SW 1271 (cell line): ENCODE data around the gene SIGLEC1.

Experiments
- DNase-seq, 2 experiments: peaks; one replicate each; lab custom pipeline; 2025; lab: John Stamatoyannopoulos, UW

The SIGLEC1 gene

DNA sequence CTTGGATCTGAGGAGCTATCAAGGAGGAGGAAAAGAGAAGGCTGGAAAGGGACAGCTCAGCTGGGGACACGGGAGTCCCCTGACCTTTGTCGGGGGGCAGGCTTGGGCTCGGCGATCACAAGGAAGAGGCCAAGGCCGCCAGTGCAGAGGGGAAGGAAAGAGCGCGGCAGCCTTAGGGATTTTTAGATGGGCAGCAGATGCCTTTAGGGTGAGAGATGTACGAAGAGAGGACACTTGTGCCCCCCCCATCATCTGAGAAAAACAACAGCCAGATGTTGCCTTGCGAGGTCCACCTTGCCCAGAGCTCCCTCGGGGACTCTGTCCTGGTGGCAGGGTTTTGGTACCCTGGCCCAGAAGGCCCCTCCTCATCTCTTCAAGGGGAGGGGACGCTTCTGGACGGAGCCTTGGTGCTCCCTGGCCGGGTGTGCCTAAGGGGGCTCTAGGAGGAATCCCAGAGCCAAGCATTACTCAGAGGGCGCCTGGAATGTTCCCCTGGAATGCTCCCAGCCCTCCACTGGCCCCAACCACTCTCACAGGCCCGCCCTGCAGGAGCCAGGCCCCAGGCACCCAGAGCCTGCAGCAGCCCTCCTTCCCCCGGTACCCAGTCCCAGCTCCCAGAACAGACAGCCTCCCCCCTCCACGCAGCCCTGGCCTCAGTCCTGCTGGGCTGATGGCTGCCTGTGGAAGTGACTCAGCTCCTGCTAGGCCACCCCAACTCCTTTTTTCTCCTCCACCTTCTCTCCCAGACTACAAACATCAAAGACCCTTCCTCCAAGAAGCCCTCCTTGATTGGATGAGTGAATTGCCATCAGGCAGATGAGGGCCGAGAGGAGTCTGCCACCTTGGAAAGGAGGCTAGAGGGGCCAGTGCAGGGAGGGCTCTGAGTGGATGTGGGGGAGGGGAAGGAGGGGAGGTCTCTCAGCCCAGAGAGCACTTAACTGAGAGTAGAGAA is 32.4 kb downstream of the SIGLEC1 start:
- no peak for DNase-seq

DNA sequence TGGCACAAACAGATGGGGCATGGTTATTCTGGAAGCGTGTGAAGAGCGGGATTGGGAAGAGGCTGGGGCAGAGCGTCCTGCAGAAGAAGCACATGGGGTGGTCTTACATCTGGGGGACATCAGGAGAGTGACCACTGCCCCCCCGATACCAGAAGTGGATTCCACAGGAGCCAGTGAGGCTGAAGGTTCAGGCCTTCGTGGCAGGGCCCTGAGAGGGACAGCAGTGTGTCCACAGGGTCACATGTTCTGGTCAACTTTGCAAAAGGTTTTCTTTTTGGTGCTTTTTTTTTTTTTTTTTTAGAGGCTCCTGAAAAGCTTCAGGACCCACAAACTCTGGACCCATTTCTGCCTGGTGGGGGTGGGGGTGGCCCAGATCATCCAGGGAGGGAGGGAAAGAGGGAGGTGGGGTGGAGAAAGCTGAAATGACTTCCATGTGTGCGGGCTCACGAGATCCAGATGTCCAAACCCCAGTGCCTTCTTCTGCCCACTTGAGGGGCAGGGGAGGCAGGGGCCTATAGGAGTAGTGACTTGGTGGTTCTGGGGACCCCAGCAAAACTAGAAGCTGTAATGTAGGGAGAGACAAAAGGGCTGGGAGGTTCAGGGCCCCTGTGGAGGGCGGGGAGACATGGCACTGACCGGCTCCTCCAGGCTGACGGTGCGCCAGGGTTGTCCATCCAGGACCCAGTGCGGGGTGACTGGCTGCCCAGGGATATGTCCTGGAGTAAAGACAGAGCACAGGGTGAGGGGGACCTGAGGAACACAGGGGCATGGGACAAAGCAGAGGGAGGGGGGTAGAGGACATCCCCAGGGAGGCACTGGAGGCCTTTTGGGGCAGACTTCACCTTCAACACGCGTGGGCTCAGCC is 33.3 kb downstream of the SIGLEC1 start:
- DNase-seq = no peak

DNA sequence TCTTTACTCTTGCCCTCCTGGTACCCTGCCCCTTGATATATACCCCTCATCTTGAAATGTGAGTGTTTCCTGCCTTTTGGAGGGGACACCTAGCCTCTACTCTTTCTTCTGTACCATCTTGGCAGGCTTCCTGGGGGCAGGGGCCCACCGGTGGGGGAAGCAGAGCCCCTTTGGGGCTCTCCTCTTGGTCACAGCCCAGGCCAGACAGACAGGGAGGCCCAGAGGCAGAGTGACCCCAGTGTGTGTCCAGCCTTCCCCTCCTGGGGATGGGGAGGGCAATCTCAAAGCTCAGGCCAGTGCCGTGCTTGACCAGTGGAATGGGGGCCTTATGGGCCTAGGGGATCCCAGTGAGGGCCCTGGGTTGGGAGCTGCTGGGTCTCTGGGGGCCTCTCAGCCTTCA is 34.2 kb downstream of the SIGLEC1 start:
- DNase-seq = no peak

DNA sequence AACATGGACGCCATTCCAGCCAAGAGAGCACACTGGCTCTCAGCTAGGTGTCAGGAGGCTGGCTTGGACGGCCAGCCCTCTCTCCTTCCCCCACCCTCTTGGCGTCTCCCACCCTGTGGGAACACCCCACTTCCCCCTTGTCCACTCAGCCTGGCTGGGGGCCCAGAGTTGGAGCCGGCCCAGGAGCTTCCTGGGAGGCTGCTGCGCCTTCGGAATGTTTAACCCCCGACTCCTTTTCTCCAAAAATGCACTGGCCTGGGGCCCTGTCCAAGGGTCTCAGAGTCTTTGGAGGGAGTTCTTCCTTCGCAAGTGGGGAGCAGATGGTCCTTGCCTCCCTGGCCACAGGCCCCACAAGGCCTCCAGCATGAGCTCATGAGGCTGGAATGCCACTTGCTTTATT is 34.7 kb downstream of the SIGLEC1 start:
- no peak for DNase-seq

DNA sequence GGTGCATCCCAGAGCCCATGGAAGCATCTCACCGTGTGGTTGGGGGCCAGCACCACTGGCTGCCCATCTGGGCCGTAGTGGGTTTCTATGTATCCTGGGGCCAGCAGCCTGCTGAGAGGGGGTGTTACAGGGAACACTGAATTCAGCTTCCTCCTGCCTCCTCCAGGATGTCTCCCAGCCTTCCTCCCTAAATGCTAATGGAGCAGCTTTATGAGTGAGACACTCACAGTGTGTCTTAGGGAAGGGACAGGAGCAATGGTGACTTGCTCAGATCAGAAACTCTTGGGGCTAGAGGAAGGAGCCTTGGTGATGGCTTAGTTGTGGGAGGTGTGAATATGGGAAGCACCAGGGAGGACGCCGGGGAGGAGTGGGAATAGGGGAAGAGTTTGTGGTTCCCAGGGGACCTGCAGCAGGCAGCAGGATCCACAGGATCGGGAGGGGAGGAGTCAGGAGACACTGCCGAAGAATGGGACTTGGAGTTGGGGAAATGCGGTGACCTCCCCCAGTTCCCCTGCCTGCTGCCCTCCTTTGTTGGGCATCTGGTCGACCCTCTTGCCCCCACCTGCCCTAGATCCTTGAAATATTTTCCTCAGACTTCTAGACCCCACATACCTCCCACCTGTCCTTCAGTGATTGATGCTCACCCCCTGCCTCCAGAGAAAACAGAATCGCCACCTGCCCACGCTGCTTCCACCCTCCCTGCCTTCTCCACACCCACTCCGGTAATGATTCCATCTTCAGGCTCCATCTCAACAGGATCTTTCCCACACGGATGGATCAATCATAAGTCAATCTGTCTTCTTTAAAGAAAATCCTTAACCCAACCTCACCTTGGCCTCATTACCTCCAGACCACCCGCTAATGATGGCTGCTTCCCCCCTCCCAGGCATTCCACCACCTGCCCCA is 37.2 kb downstream of the SIGLEC1 start:
- no peak for DNase-seq

DNA sequence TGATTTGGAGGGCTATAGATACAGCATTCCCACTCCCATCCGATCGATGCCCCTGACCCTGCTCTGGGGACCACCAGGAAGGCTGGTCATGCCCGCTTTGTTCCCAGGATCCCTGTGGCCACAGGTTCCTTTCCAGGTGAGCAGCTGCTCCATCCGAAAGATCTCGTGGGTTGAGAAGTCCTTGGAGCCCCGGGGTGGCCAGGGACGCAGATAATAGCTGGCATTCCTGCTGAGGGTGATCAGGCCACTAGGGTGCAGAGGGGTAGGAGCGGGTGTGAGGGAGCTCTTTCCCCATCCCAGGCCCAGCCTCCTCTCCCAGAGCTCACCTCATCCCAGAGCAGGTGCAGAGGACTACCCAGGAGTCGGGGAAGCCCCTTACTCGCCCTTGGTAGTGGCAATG is 38.0 kb downstream of the SIGLEC1 start:
- DNase-seq = no peak

DNA sequence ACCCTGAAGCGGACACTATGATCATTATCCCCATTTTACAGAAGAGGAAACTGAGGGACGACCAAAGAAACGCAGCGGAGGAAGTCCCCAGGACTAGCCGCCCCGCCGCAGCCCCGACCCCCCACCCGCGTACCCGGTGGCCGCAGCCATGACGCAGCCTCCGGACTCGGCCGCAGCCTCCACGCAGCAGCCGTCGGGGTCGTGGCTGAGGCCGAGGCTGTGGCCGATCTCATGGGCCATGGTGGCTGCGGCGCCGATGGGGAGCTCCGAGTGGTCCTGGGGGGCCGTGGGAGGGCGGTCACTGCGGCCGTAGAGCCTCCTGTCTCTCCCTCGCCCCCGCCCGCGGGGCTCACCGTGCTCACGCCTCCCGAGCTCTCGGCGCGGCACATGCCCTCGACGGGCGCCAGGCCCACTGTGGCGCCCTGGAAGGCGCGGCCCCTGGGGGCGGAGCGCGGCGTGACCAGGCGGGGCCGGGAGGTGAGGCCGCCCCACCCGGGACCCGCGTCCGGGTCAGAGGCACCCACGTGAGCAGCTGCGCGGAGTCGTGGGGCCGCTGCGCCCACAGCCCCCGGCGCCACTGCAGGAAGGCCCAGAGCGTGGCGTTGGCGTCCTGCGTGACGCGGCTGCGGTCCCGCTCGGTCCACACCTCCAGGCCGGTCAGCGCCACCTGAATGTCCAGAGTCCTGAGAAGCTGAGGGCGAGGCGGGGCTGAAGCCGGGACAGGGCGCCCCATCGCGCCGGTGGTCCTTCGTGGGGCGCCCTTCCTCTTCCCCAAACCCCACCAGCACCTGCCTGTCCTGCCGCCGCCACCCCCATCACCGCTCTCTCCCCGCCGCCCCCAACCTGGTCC is 39.0 kb downstream of the SIGLEC1 start:
- no peak for DNase-seq

DNA sequence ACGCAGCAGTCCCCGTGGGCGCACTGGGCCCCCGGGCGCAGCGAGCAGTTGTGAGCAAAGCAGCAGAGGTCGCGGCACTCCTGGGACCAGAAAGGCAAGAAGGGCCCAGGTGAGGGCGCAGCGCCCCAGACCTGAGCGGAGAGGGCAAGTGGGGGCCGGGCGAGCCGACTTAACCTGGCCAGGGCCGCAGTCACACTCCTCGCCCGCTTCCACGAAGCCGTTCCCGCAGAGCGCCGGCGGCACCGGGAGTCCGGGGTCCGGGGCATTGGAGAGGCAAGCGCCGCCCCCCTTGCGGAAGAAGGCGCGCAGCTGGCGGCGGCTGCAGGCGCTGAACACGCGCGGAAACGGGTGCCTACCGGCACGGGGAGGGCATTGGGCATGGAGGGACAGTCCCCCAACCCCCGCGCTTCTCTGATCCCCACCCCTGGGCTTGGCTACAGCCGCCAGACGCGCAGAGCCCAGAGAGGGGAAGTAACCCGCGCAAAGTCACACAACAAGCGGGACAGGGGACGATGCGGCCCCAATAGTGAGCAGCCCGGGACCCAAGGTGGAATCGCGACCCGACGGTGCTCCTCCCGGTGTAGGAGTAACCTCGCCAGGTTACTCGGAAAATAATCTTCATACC is 39.7 kb downstream of the SIGLEC1 start:
- no peak for DNase-seq

DNA sequence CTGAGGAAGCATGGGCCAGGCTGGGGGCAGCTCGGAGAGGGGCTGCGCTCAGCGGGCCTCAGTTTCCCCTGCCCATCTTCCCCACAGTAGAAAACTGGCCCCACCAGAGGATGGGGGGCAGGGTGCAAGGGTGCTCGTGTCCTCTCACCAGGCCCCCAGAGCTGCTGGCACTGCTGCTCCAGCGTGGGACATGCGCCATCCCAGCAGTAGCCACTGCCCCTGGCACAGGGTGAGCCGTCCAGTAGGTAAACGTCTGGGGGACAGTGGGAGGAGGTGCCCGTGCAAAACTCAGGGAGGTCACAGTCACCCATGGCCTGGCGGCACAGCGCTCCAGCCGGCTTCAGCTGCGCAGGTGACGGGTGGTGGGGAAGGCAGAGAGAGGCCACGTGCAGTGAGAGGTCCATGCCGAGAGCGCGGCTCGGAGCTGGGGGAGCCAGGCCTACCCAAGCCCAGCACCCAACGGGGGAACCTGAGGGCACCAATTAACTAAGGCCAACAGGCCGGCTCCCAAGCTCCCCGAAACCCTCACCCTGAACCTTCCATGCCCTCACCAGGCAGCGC is 40.3 kb downstream of the SIGLEC1 start:
- no peak for DNase-seq

DNA sequence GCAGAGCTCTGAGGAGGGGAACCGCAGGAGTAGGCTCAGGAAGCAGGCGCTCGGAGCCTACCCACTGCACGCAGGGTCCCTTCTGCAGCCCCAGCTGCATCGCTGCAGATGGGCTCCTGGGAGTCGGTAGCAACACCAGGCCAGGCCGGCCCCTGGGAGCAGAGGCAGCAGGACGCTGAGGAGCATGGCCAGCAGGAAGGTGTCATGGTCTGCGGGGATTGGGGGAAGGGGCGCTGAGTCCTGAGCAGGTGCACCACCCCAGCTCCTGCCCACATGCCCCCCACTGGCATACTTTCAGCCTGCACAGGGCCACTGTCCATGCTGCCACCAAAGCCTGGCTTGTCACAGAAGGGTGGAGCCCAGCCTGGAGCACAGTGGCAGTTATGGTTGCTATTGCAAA is 41.5 kb downstream of the SIGLEC1 start:
- DNase-seq = no peak

DNA sequence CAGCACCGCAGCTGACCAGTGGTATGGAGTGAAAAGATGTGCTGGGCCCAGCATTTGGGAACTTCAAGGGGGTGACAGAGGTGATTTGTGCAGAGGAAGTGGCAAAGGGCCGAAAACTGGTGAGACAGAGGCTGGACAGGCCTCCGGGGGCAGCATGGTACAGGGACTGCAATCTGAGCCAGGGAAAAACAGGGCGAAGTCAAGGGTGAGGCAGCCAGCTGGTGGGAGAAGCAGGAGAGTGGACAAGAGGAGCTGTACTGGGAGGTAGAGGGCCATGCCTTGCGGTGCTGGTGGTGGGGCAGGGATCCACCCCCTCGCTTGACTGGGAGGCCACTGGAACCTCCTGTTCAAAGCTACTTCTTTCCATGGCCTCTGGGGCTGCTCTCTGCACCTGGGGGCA is 41.9 kb downstream of the SIGLEC1 start:
- DNase-seq = peak in 1 of 2 experiments; percentile 37

DNA sequence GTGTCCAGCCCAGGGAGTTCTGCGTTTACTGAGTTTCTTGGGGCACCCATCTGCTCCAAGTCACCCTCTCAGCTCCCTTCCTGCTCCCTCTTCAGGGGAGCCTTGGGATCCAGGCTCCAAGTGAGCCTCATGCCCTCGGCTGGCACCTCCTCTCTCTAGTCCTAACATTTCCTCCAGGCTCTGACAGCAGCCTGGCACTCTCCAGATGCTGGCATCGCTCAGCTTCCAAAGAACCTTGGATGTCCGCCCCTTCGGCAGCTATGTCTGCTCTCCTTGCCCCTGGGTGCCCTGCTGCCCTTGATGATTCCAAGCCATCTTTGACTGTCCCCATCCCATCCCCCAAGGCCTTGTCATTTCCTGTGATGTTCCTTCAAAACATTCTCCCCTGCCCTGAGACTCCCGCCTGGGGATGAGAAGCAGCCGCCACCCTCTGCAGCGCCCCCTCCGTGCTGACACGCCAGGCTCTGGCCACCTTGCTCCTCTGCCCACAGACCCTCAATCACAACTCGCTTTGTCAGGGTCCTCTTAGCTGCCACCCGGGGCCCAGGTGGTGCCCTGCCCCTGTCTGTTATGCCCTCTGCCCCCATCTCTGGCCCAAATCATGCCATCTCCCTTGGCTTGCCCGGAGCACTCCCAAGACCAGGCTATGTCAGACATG is 42.6 kb downstream of the SIGLEC1 start:
- no peak for DNase-seq

DNA sequence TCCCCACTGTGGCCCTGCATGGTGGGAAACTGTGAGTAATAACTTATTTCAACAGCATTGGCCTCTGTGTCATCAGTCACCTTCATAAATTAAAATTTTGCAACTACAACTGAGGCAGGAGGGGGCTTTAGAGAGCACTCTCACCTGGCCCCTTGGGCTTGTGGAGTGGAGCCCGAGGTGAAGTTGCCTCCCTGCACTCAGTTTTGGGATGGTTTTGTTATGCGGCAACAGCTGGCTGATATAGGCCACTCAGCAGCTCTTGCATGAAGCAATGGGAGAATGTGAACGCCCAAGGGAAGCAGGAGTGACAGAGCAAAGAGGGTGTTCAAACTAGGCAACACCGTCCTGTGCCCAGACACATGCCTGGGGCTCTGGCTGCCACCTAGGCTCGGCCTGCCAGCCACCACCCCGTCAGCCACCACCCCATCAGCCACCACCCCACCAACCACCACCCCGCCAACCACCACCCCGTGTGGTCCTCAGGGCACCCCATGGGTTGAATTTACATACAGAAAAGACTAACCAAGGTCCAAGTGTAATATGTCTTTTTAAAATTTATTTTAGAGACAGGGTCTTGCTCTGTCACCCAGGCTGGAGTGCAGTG is 44.9 kb downstream of the SIGLEC1 start:
- no peak for DNase-seq

DNA sequence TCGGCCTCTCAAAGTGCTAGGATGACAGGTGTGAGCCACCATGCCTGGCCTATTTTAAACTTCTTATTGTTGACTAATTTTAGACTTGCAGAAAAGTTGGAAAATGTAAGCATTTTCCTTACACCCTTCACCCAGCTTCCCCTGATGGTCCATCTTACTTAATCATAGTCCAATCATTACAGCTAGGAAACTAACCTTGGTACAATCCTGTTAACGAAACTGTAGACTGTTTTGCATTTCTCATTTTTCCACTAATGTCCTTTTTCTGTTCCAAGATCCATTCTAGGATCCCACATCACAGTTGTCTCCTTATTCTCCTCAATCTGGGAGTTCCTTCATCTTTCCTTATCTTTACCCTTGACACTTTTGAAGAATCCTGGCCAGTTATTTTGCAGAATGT is 48.5 kb downstream of the SIGLEC1 start:
- DNase-seq = no peak

DNA sequence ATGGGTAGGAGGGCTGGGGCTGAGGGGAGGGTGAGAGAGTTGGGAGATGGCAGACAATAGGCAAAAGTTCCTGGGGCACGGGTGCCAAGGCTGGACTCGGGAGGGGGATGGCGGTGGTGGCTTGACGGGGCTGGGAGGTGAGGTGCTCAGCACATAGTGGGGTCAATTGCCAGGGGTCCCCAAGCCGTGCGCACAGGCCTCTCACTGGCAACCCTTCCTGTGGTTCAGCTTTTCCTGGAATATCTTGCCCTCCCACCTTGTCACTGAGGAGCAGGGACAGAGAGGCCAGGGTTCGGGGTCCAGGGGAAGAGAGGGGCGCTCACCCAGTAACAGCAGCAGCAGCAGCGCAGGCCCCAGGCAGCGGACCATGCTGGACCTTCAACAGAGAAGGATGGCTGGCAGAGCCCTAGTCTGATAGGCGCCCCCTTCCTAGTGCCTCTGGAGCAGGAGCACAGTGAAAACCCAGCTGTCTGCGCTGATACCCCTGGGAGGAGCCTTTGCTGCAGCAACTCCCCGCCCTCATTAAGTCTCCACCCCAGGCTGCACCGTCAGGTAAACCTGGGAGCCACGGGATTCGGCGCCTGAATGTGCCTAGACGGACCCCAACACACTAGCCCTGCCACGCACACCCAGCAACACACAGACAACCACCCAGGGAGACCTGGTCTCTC is 49.2 kb downstream of the SIGLEC1 start, which contains the start of gene GFRA4:
Gene GFRA4 (minus strand): TSS at position 369 of the 671 bp plus-strand sequence. CDS start 0 bp downstream, at position 369.
- DNase-seq = no peak
